T-cell (primary cell): ENCODE results near the gene CCBE1. TPM values are rescaled to one million over a fixed set of nuclear protein-coding genes. Genes with fewer than 3 reads are reported as not detected.
"Not testable (repeated sequence)": the region's sequence is repeated elsewhere in the genome, so short reads cannot be mapped to it uniquely, and the experiment has no call there.

ENCODE experiments used
- ATAC-seq, 4 experiments: fragments of 200-7000 bp in 3 of 4; fragments of 150-1000 bp in 1 of 4; cut with Tn5 transposase; replicated peaks in 1 of 4; 1 replicate in 3 of 4; 2 replicates in 1 of 4; pipeline ENCODE4 v1.10.0; 2021; ENCODE audit warnings: moderate library complexity in 3 of 4, mild to moderate bottlenecking in 2 of 4, moderate number of reproducible peaks in 1 of 4
- CTCF ChIA-PET, 2 donors: fragments of 300-600 bp; sonication (Branson Sonifier 250); formaldehyde crosslinking; loops; one replicate each; lab custom pipeline; 2022; ENCODE audit warnings: antibody characterized with exemption in 2 of 2; lab: Charles Lee
- POLR2A ChIA-PET, 2 donors: fragments of 300-600 bp; sonication (Branson Sonifier 250); formaldehyde crosslinking; loops; one replicate each; lab custom pipeline; 2022; ENCODE audit warnings: antibody characterized with exemption in 2 of 2; lab: Charles Lee
- DNase-seq, 35 experiments: peaks; one replicate each; pipeline versions ENCODE4 v3.0.0 to v3.0.0-alpha.2; 2013 to 2023
- H3K27ac ChIP-seq: one replicate; pipeline ENCODE4 v1.5.1; 2013; ENCODE audit warnings: low read length
- H3K27me3 ChIP-seq, 2 experiments: replicated peaks in 1 of 2; 1 replicate in 1 of 2; 2 replicates in 1 of 2; pipeline versions ENCODE4 v1.6.1 to v1.7.0; 2013; ENCODE audit warnings: low read length in 1 of 2, mixed read lengths in 1 of 2; ENCODE audit not compliant: control insufficient read depth in 2 of 2, insufficient read depth in 2 of 2; ENCODE audit errors: extremely low read depth in 1 of 2
- H3K36me3 ChIP-seq, 2 donors: 1 replicate in 1 of 2; 2 replicates in 1 of 2; pipeline versions ENCODE4 v1.6.1 to v1.7.0; 2013; ENCODE audit warnings: low read length in 1 of 2; ENCODE audit not compliant: control insufficient read depth in 2 of 2, insufficient read depth in 1 of 2; ENCODE audit errors: extremely low read depth in 1 of 2
- H3K4me1 ChIP-seq, 2 experiments: 1 replicate in 1 of 2; 2 replicates in 1 of 2; pipeline versions ENCODE4 v1.6.1 to v1.7.0; 2013; ENCODE audit warnings: low read length in 2 of 2, mixed read lengths in 1 of 2; ENCODE audit not compliant: insufficient read depth in 2 of 2, control insufficient read depth in 1 of 2; ENCODE audit errors: extremely low read depth in 1 of 2
- H3K4me3 ChIP-seq, 2 donors: 1 replicate in 1 of 2; 2 replicates in 1 of 2; pipeline versions ENCODE4 v1.5.1 to v1.7.0; 2013; ENCODE audit warnings: mild to moderate bottlenecking in 2 of 2, low read length in 1 of 2, moderate library complexity in 1 of 2; ENCODE audit not compliant: control insufficient read depth in 1 of 2; ENCODE audit errors: extremely low read depth in 1 of 2
- H3K9me3 ChIP-seq: 2 replicates; pipeline ENCODE4 v1.7.0; 2013
- H3K27ac Mint-ChIP-seq, 2 donors: one replicate each; pipeline ENCODE4 v1.8.0; 2020 to 2021; ENCODE audit warnings: mild to moderate bottlenecking in 2 of 2, mixed read lengths in 2 of 2
- H3K27me3 Mint-ChIP-seq, 2 donors: one replicate each; pipeline ENCODE4 v1.8.0; 2021 to 2022; ENCODE audit warnings: mixed read lengths in 2 of 2
- H3K36me3 Mint-ChIP-seq: one replicate; pipeline ENCODE4 v1.8.0; 2021; ENCODE audit warnings: mixed read lengths
- H3K4me1 Mint-ChIP-seq, 3 donors: one replicate each; pipeline ENCODE4 v1.8.0; 2020 to 2022; ENCODE audit warnings: mixed read lengths in 3 of 3, mild to moderate bottlenecking in 1 of 3
- H3K4me3 Mint-ChIP-seq, 3 donors: one replicate each; pipeline ENCODE4 v1.8.0; 2020 to 2022; ENCODE audit warnings: mild to moderate bottlenecking in 3 of 3, mixed read lengths in 3 of 3, moderate library complexity in 3 of 3
- H3K9me3 Mint-ChIP-seq, 3 donors: one replicate each; pipeline ENCODE4 v1.8.0; 2020 to 2022; ENCODE audit warnings: mixed read lengths in 3 of 3
- WGBS: methylation state at CpG from one replicate; pipeline ENCODE4 v1.1.5; 2013; ENCODE audit warnings: missing lambda C conversion rate; ENCODE audit not compliant: insufficient coverage; 5-methylcytosine and 5-hydroxymethylcytosine counted together
- total RNA-seq, 35 experiments: library from RNA in 6 of 35; stranded (reverse) in 6 of 35; fragments of 120-200 nt in 1 of 35; gene quantifications; one replicate each; pipeline versions ENCODE4 v1.2.1 to v1.2.4 and lab custom pipeline; 2013 to 2026

CCBE1 gene
- total RNA-seq, 5 donors from 2014 or later (not counting 1 experiment from before 2014, with no cell fraction given) = 0.07 to 0.32 (median 0.29) TPM; not detected in 2

- 50% methylated on average over 4 of the region's 7 CpGs for WGBS
- H3K27ac Mint-ChIP-seq = no peak overlapping the region
- H3K4me1 Mint-ChIP-seq = no peaks in the 10 kb centered on the region
- Histone ChIP-seq H3K9me3 (no peaks in the 10 kb centered on the region), H3K27me3 (peaks cover 0 to 6% of the 10 kb centered on the region in 2 experiments), H3K4me3 (no peak overlapping the region), H3K27ac (no peak overlapping the region), H3K36me3 (no peaks in the 10 kb centered on the region), H3K4me1 (no peaks in the 10 kb centered on the region)
- ATAC-seq (no peak), DNase-seq (no peak)
- no peaks in the 10 kb centered on the region for H3K36me3 Mint-ChIP-seq
- peaks cover 2 to 12% of the 10 kb centered on the region in 2 donors for H3K27me3 Mint-ChIP-seq
- no peak overlapping the region for H3K4me3 Mint-ChIP-seq
- ChIA-PET CTCF (no interaction called here), POLR2A (no interaction called here)
- no peaks in the 10 kb centered on the region for H3K9me3 Mint-ChIP-seq
Measured at GRCh38 chr18:59718464-59719157, 21.4 kb upstream of the CCBE1 start.

- H3K4me1 Mint-ChIP-seq = no peaks in the 10 kb centered on the region
- Histone ChIP-seq H3K4me1 (no peaks in the 10 kb centered on the region), H3K27ac (no peak overlapping the region), H3K36me3 (no peaks in the 10 kb centered on the region), H3K27me3 (peaks cover 0 to 6% of the 10 kb centered on the region in 2 experiments), H3K9me3 (no peaks in the 10 kb centered on the region), H3K4me3 (no peak overlapping the region)
- peaks cover 2 to 12% of the 10 kb centered on the region in 2 donors for H3K27me3 Mint-ChIP-seq
- WGBS = no CpG with 5 or more reads among the region's 3 CpGs
- ChIA-PET POLR2A (no interaction called here), CTCF (no interaction called here)
- H3K4me3 Mint-ChIP-seq = no peak overlapping the region
- H3K36me3 Mint-ChIP-seq = no peaks in the 10 kb centered on the region
- no peak for DNase-seq
- no peak overlapping the region for H3K27ac Mint-ChIP-seq
- no peak for ATAC-seq
- no peaks in the 10 kb centered on the region for H3K9me3 Mint-ChIP-seq
Measured at GRCh38 chr18:59718108-59718463, 20.9 kb upstream of the CCBE1 start.

DNA sequence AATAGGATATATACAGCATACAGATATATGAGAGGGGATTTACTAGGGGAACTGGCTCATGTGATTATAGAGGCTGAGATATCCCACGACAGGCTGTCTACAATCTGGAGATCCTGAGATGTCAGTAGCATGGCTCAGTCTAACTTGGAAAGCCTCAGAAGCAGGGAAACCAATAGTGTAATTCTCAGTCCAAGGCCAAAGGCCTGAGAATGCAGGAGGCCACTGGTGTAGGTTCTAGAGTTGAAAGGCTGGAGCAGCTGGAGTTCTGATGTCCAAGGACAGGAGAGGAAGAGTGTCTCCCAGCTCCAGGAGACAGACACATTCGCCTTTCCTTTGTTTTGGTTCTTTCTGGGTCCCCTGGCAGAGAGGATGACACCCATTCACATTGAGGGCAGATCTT is 20.1 kb upstream of the CCBE1 start:
- no peak for ATAC-seq
- no peak overlapping the region for H3K4me3 ChIP-seq
- no peaks in the 10 kb centered on the region for H3K4me1 ChIP-seq
- H3K4me1 Mint-ChIP-seq = no peaks in the 10 kb centered on the region
- DNase-seq = no peak
- WGBS = 55% methylated on average over 2 of the region's 2 CpGs
- ChIA-PET POLR2A (no interaction called here), CTCF (no interaction called here)
- H3K36me3 ChIP-seq = no peaks in the 10 kb centered on the region
- no peaks in the 10 kb centered on the region for H3K9me3 ChIP-seq
- no peak overlapping the region for H3K4me3 Mint-ChIP-seq
- H3K27me3 Mint-ChIP-seq = peaks cover 2 to 12% of the 10 kb centered on the region in 2 donors
- H3K36me3 Mint-ChIP-seq = no peaks in the 10 kb centered on the region
- H3K27ac Mint-ChIP-seq = no peak overlapping the region
- H3K27ac ChIP-seq = no peak overlapping the region
- no peaks in the 10 kb centered on the region for H3K9me3 Mint-ChIP-seq
- H3K27me3 ChIP-seq = peaks cover 0 to 6% of the 10 kb centered on the region in 2 experiments

DNA sequence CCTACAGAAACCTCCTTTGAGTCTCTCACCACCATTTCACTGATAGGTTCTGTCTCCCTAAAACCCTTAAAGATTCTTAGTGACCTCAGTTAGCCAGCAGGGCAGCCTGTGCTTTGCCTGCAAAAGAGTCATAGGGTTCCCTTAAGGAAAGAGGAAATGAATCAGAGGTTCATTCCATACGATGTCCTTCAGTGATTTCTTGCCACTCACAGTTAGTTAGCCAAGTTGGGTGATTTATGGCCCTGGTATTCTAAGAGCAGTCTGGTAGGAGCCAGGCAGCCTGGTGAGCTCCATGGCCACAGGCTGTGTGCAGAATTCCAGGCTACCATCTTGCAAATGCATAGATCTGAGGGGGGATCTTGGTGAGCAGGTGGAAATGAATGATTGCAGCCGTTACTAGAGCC is 18.7 kb upstream of the CCBE1 start:
- no CpG with 5 or more reads among the region's 2 CpGs for WGBS
- H3K27me3 Mint-ChIP-seq = peaks cover 2 to 5% of the 10 kb centered on the region in 2 donors
- no peak for ATAC-seq
- ChIA-PET CTCF (no interaction called here), POLR2A (interaction anchor here in 1 of 2 donors (0.7 kb wide), 1 partner anchor 21 kb away, joined by 3 read pairs; no protein-coding TSS in a partner anchor)
- H3K36me3 Mint-ChIP-seq = no peaks in the 10 kb centered on the region
- no peak for DNase-seq
- no peak overlapping the region for H3K4me3 Mint-ChIP-seq
- Histone ChIP-seq H3K27me3 (peaks cover 0 to 6% of the 10 kb centered on the region in 2 experiments), H3K36me3 (no peaks in the 10 kb centered on the region), H3K27ac (no peak overlapping the region), H3K4me1 (no peaks in the 10 kb centered on the region), H3K9me3 (no peaks in the 10 kb centered on the region), H3K4me3 (no peak overlapping the region)
- no peak overlapping the region for H3K27ac Mint-ChIP-seq
- no peaks in the 10 kb centered on the region for H3K4me1 Mint-ChIP-seq
- no peaks in the 10 kb centered on the region for H3K9me3 Mint-ChIP-seq

- H3K36me3 ChIP-seq = no peaks in the 10 kb centered on the region
- H3K9me3 Mint-ChIP-seq = no peaks in the 10 kb centered on the region
- ChIA-PET POLR2A (no interaction called here), CTCF (no interaction called here)
- H3K27me3 ChIP-seq = peaks cover 0 to 6% of the 10 kb centered on the region in 2 experiments
- peaks cover 2 to 6% of the 10 kb centered on the region in 2 donors for H3K27me3 Mint-ChIP-seq
- H3K27ac ChIP-seq = no peak overlapping the region
- H3K4me3 ChIP-seq = no peak overlapping the region
- no peak overlapping the region for H3K27ac Mint-ChIP-seq
- no peaks in the 10 kb centered on the region for H3K9me3 ChIP-seq
- ATAC-seq = no peak
- WGBS = 87% methylated on average over 4 of the region's 7 CpGs
- no peaks in the 10 kb centered on the region for H3K36me3 Mint-ChIP-seq
- H3K4me3 Mint-ChIP-seq = no peak overlapping the region
- H3K4me1 ChIP-seq = no peaks in the 10 kb centered on the region
- no peaks in the 10 kb centered on the region for H3K4me1 Mint-ChIP-seq
- no peak for DNase-seq
Measured at GRCh38 chr18:59715445-59715844, 18.2 kb upstream of the CCBE1 start.

DNA sequence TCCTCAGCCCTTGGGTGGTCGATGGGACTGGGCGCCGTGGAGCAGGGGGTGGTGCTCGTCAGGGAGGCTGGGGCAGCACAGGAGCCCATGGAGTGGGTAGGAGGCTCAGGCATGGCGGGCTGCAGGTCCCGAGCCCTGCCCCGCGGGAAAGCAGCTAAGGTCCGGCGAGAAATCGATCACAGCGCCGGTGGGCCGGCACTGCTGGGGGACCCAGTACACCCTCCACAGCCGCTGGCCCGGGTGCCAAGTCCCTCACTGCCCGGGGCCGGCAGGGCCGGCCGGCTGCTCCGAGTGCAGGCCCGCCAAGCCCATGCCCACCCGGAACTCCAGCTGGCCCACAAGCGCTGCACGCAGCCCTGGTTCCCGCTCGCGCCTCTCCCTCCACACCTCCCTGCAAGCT is 16.9 kb upstream of the CCBE1 start:
- POLR2A ChIA-PET, H3K4me1 ChIP-seq, DNase-seq, H3K4me3 Mint-ChIP-seq, ATAC-seq, H3K4me1 Mint-ChIP-seq, H3K9me3 ChIP-seq, H3K4me3 ChIP-seq, CTCF ChIA-PET, H3K27ac ChIP-seq, H3K36me3 Mint-ChIP-seq, H3K36me3 ChIP-seq, H3K9me3 Mint-ChIP-seq, H3K27me3 Mint-ChIP-seq, H3K27ac Mint-ChIP-seq: not testable (repeated sequence)
- WGBS = 100% methylated on average over 3 of the region's 28 CpGs
- peaks cover 0 to 11% of the 10 kb centered on the region in 2 experiments for H3K27me3 ChIP-seq
